Dermis blood vessel endothelial cell (primary cell): Measurements from ENCODE around the gene STYK1. TPM values are rescaled to one million over a fixed set of nuclear protein-coding genes. Genes with fewer than 3 reads are reported as not detected.

Experiments used
- total RNA-seq: library from RNA; depleted of rRNA; stranded (reverse); fragments of >200 nt; gene quantifications from 2 replicates; pipeline ENCODE4 v1.2.3, GENCODE V29; 2014

STYK1 gene
- total RNA-seq, 1 donor from 2014 or later, result 4.6 TPM

Other genes starting within 250 kb of the STYK1 start
- not detected in 2 replicates for gene KLRC2, start 238.0 kb downstream of the STYK1 start, total RNA-seq
- gene KLRC1, start 220.7 kb downstream of the STYK1 start, total RNA-seq, result not detected in 2 replicates
- 1.0 and 1.2 TPM in 2 replicates for gene EIF2S3B, start 168.2 kb downstream of the STYK1 start, total RNA-seq
- gene MAGOHB, start 60.4 kb downstream of the STYK1 start, total RNA-seq, result 7.8 and 17.6 TPM in 2 replicates
- 148 and 179 TPM in 2 replicates for gene YBX3, start 49.3 kb upstream of the STYK1 start, total RNA-seq
- gene TAS2R7, start 128.6 kb upstream of the STYK1 start, total RNA-seq, result not detected in 2 replicates
- gene TAS2R8, start 133.2 kb upstream of the STYK1 start, total RNA-seq, result not detected in 2 replicates
- gene TAS2R9, start 136.1 kb upstream of the STYK1 start, total RNA-seq, result not detected in 2 replicates
- 0.17 and 0.37 TPM in 2 replicates for gene TAS2R10, start 152.3 kb upstream of the STYK1 start, total RNA-seq
- gene PRR4, start 175.4 kb upstream of the STYK1 start, total RNA-seq, result 0.17 and 0.33 TPM in 2 replicates
- 11.2 and 12.8 TPM in 2 replicates for gene PRH1, start 210.2 kb upstream of the STYK1 start, total RNA-seq
- 0.84 and 1.0 TPM in 2 replicates for gene TAS2R13, start 235.5 kb upstream of the STYK1 start, total RNA-seq